ENCODE data around the gene VN1R2.
"Not testable (repeated sequence)": the region's sequence is repeated elsewhere in the genome, so short reads cannot be mapped to it uniquely, and the experiment has no call there.

Gene VN1R2, protein sequence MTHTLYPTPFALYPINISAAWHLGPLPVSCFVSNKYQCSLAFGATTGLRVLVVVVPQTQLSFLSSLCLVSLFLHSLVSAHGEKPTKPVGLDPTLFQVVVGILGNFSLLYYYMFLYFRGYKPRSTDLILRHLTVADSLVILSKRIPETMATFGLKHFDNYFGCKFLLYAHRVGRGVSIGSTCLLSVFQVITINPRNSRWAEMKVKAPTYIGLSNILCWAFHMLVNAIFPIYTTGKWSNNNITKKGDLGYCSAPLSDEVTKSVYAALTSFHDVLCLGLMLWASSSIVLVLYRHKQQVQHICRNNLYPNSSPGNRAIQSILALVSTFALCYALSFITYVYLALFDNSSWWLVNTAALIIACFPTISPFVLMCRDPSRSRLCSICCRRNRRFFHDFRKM

DNA sequence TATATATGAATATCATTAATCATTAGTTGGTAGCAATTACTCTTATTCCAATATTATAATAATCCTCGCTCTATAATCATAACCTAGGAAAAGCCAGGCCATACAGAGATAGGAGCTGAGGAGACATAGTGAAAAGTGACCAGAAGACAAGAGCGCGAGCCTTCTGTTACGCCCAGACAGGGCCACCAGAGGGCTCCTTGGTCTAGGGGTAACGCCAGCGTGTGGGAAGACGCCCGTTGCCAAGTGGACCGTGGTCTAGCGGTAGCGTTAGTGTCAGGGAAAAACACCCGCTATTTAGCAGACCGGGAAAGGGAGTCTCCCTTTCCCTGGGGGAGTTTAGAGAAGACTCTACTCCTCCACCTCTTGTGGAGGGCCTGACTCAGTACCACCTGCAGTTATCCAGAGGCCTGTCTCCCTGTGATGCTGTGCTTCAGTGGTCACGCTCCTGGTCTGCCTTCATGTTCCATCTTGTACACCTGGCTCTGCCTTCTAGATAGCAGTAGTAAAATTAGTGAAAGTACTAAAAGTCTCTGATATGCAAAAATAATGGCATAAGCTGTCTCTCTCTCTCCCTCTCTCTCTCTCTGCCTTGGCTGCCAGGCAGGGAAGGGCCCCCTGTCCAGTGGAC, at the start of gene VN1R2:
TSS of gene VN1R2 (plus strand) at position 578 of the 628 bp plus-strand sequence. CDS start 84 bp downstream, outside the sequence.
- not testable (repeated sequence) for DNase-seq

DNA sequence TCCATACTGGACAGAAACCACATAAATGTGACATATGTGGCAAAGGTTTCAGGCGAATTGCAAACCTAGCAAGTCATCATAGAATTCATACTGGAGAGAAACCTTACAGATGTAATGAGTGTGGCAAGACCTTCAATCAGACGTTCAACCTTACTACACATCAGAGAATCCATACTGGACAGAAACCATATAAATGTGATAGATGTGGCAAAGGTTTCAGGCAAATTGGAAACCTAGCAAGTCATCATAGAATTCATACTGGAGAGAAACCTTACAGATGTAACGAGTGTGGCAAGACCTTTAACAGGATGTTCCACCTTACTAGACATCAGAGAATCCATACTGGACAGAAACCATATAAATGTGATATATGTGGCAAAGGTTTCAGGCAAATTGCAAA, 46.5 kb upstream of the VN1R2 start:
- DNase-seq, result not testable (repeated sequence)

DNA sequence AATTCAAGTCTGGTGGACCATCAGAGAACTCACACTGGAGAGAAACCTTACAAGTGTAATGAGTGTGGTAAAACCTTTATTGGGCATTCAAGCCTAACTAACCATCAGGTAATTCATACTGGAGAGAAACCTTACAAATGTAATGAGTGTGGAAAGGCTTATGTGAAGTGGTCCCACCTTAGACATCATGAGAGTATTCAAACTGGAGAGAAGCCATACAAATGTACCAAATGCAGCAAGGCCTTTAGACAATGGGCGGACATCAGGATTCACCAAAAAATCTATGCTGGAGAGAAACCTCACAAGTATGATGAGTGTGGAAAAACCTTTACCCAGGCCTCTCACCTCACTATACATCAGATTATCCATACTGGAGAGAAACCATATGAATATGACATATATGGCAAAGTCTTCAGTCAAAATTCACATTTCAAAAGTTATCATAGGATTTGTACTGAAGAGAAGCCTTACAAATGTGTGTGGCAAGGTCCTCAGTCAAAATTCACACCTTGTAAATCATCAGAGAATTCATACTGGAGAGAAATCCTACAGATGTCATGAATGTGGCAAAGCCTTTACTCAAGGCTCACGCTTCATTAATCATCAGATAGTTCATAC, 45.3 kb upstream of the VN1R2 start:
- no peak for DNase-seq

DNA sequence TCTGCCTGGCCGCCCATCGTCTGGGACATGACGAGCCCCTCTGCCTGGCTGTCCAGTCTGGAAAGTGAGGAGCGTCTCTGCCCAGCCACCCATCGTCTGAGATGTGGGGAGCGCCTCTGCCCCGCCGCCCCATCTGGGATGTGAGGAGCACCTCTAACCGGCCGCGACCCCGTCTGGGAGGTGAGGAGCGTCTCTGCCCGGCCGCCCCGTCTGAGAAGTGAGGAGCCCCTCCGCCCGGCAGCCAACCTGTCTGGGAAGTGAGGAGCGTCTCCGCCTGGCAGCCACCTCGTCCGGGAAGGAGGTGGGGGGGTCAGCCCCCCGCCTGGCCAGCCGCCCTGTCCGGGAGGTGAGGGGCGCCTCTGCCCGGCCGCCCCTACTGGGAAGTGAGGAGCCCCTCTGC, 35.4 kb upstream of the VN1R2 start:
- DNase-seq, result not testable (repeated sequence)

DNA sequence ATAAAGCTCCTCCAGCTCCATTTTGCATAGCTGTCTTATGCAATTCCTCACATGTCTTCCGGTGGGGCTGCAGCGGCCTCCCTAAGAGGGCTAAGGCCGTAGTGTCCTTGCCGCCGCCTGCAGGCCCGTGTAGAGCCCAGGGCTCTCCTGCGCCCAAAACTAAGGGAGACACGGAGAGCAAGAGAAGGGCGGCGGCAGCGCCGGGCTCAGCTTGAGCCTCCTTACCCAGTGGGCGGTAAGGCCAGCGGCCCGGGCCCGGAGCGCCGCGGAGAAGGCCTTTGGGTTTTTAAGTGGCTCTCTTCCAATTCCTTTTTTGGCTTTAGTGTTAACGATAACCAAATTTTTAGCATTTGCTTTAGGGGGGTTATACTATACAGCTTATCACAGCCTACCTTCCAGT, 33.5 kb upstream of the VN1R2 start:
- DNase-seq, result no peak

DNA sequence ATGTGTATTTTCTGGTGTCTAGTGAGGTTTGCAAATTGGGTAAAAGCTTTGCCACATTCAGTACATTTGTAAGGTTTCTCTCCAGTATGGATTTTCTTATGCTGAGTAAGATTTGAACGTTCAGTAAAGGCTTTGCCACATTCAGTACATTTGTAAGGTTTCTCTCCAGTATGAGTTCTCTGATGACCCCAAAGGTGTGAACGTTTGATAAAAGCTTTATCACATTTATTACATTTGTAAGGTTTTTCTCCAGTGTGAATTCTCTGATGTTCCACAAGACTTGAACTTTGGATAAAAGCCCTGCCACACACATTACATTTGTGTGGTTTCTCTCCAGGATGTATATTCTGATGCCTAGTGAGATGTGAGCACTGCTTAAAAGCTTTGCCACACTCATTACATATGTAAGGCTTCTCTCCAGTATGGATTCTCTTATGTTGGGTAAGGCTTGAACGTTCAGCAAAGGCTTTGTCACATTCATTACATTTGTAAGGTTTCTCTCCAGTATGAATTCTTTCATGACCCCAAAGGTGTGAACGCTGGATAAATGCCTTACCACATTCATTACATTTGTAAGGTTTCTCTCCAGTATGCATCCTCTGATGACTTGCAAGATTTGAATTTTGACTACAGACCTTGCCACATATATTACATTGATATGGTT, 20.8 kb upstream of the VN1R2 start:
- no peak for DNase-seq

DNA sequence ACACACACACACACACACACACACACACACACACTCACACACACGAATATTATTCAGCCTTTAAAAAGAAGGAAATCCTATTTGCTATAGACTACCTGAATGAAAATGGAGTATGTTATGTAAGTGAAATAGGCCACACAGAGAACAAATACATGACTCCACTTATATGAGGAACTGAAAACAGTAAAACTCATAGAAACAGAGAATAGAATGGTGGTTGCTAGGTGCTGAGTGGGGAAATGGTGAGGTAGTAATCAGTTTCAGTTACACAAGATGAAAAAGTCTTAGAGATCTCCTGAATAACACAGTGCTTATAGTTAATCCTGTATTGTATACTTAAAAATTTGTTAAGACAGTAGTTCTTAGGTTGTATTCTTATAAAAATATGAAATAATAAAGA, 11.6 kb upstream of the VN1R2 start:
- DNase-seq, result no peak

DNA sequence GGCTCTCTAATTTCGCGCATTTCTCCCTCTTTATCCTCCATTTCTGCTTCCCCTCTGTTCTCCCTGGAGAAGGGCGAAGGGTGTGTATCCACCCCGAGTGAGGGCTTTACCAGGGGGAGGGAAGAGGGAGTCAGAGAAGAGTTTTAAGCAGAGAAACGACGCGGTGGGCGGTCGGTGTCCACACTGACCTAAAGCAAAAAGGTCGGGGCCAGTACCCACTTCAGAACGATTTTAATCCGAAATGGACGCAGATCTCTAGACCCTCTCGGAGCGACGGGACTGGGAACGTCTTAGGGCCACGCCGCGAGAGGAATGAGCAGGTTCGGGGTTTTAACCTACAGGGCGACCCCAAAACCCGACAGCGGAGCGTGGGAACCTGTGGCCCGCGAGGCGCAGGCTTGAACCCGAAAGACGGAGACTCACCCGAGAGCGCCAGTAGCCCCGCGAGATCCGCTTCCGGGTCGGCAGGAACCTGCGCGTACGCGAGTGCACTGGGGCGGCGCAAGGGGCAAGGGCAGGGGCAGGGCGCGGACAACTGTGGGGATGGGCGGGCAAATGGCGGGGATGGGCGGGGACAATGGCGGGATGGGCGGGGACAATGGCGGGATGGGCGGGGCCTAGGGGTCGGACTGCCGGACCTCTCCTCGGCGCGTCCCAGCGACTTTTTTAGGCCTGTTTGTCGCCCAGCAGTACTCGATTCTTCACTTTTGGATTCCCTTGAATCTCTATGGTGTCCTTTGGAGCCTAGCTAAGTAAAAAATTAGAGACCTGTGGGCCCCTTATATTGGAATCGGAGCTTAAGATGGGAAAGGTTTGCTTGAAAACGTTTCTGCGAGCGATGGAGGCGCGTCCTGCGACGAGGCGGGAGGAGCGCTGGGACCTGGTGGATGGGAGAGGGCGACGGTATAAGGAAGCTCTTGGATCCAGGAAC, 3.4 kb upstream of the VN1R2 start, which contains the start of gene ZNF677:
TSS of gene ZNF677 (minus strand) at position 463 of the 931 bp plus-strand sequence. CDS start 3,323 bp downstream, outside the sequence.
- DNase-seq, result peak; percentile 61

DNA sequence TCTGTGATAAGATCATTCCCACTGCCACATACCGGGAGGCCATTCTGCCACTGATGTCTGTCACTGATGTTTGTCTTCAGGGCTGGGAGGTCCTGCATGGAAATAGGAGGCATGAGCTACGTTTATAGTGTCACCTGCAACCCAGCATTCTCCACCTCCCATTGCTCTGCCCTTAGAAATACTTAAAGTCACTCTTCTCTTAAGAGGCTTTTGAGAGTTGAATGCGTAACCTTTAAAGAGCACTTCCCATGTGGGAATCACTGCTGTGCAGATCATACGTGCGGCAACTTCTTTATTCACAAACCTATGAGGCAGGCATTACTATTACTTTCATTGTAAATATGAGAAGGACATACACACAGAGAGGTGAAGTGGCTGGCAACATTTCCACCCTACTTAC, 9.5 kb downstream of the VN1R2 start, which contains the start of gene VN1R4:
TSS of gene VN1R4 (minus strand) at position 101 of the 400 bp plus-strand sequence. CDS start at position 43, 58 bp downstream.
- not testable (repeated sequence) for DNase-seq

DNA sequence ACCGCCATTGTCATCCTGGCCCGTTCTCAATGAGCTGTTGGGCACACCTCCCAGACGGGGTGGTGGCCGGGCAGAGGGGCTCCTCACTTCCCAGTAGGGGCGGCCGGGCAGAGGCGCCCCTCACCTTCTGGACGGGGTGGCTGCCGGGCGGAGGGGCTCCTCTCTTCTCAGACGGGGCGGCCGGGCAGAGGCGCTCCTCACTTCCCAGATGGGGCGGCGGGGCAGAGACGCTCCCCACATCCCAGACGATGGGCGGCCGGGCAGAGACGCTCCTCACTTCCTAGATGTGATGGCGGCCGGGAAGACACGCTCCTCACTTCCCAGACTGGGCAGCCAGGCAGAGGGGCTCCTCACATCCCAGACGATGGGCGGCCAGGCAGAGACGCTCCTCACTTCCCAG, 11.8 kb downstream of the VN1R2 start:
- DNase-seq, result not testable (repeated sequence)

DNA sequence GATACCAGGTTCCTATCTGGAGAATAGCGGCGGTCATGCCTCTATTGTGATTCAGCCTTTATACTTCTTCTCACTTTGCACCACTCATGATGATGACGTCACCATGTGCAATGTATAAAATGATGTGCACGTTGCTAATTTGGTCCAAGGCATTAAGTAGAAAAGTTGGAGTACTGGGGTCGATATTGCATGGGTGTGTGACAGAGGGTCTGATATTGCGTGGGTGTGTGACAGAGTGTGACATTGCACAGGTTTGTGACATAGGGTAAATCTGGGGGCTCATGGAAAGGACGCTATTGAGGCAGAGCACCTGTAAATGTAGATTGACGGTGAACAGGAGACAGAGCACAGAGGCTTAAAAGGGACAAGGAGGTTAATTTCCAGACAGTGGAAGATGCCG, 14.0 kb downstream of the VN1R2 start:
- DNase-seq, result no peak

DNA sequence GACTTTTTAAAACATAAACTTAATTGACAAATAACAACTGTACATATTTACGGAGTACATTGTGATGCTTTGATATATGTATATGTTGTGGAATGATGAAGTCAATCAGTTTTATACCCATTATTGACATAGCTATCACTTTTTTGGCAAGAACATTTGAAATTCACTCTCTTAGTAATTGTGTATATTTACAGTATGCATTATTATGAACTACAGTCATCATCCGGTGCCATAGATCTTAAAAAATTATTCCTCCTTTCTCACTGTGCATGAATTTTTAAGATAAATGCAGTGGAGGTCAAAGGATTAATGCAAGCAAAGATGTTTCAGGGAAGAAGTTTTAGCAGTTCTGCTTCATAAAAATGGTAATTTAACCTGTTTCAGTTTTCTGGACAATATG, 17.4 kb downstream of the VN1R2 start:
- DNase-seq, result no peak

DNA sequence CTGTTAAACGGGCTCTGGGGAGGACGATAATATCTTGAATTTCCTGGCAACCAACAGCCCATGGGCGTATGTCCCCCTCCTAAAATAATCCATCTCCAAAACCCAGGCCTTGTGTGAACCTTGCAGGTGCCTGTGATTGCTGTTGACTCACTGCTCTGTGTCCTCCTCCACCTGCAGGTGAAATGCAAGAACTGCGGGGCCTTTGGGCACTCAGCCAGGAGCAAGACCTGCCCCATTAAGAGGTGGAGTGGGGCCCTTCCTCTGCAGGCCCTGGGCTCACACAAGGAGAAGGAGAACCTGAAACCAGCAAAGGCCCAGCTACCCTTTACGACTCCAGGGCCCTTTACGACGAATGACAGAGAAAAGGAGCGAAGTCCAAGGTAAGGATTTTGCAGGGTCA, 23.9 kb downstream of the VN1R2 start:
- not testable (repeated sequence) for DNase-seq

DNA sequence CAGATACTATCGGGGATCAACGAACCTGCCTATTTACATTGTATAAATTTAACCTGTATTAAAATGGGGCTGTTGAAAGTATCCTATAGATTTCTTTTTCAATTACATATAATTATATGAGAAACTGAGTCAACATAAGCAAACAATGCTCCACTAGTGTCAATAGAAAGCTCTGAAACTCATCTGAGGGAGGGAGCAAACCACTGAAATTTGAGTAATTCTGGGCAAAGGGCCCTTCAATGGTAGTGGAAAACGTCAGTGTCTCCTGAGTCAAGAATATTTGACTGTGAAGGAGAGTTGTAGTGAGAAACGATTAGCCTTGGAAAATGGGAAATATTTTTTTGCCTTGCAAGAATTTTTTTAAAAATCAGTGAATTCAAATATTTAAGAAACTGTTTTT, 27.0 kb downstream of the VN1R2 start:
- DNase-seq, result no peak

DNA sequence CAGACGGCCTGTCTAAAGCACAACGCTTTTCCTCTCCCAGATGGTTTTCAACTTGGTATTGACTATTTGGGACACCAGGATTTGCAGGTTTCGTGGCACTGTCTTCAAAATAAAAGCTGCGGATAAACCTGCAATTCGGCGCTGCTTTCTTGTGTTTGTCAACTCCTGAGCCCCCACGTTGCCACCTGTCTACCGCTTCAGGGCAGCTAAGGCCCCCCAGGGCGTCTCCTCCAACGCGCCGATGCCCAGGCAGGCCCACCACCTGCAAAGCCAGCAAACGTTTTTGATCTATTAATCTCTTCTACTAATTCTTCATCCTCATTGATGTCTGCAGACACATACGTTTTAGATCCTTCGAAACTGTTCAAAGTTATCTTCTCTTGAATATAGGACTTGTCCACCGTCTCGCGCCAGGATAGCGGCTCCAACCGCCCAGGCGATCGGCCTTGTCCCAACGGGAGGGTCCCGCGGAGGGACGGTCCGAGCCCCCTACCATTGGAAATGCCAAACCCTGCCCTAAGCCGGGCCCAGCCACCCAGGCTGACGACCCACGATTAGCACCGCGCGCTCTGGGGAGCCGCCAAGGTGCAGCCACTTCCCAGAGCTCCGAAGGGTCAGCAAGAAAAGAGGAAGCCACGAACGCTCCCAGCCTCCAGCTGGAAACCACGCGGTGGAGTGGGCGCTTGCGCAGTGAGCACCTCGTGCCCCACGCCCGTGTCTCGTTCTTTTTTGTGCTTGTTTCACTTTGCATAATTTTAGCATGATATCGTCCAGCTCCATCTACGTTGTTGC, 32.9 kb downstream of the VN1R2 start:
- no peak for DNase-seq

DNA sequence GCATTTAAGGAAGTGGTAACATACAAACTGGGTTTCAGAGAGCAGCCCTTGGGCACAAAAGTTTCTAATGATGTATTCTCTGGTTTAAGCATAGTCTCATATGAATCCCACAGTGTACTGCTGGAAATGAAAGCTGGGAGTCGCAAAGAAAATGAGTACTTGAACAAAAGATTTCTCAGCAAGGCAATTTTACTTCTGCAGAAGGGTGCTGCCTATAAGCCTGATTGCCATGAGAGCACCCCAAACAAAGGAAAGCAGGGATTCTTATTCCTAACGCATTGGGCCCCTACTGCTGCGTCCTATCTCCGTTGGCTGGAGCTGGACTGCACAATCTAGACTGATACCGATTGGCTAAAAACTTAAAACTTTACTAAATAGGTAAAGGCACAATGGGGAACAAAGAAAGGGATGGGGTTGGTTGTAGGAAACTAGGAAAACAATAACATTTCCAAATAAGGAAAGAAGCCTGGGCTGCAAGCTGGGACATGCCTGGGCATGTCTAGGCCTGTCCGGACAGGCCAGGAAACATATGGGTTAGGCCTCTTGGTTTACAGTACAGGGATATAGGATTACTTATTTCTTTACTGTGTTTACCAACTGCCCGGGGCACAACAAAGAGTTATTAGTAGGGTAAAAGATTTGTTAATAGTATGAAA, 36.8 kb downstream of the VN1R2 start:
- DNase-seq, result no peak

DNA sequence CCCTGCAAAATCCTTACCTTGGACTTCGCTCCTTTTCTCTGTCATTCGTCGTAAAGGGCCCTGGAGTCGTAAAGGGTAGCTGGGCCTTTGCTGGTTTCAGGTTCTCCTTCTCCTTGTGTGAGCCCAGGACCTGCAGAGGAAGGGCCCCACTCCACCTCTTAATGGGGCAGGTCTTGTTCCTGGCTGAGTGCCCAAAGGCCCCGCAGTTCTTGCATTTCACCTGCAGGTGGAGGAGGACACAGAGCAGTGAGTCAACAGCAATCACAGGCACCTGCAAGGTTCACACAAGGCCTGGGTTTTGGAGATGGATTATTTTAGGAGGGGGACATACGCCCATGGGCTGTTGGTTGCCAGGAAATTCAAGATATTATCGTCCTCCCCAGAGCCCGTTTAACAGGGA, 43.2 kb downstream of the VN1R2 start:
- DNase-seq, result not testable (repeated sequence)

DNA sequence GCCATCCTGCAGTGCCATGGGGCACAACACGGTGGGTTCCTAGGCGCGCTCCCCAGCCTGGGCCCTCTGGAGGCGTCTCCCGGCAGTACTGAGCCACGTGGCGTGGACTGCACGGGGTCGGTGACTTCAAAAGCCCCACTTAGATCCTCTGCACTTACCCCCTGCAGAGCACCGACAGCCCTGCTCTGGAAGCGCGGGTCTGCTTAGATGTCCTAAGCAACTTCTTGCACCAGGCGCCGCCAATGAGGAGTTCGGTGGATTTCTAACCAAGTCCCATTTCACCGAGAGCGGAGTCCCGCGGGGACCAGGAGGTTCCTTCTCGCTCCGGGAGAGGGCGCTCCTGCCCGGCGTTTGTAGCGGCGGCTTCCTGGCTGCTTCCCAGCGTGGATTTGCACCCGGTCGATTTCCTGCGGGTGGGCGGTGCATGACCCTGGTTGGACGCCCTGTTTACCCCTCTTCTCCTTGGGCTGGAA, 50.3 kb downstream of the VN1R2 start:
- DNase-seq, result peak; percentile 1
